Measurements from ENCODE around the gene PARD6A. TPM values are rescaled to one million over a fixed set of nuclear protein-coding genes. Genes with fewer than 3 reads are reported as not detected.

PARD6A gene
- polyA plus RNA-seq, 1 donor (not counting 4 experiments of a cell fraction or from before 2014, with no cell fraction given) = 0.20 TPM

GRCh38 chr16:67648764-67649407 lies 11.9 kb upstream of the PARD6A start:
- Histone ChIP-seq H3K27me3 (ENCODE audit: control insufficient read depth, extremely low read depth, insufficient read depth, low read length) (peaks cover 89% of the 10 kb centered on the region), H3K9me1 (ENCODE audit: control insufficient read depth, extremely low read depth, insufficient read depth, low read length) (no peaks in the 10 kb centered on the region), H3K79me2 (ENCODE audit: control insufficient read depth, insufficient read depth, low read length) (no peaks in the 10 kb centered on the region), H3K4me1 (ENCODE audit: control insufficient read depth, extremely low read depth, insufficient read depth, low read length) (no peaks in the 10 kb centered on the region), H3K4me2 (ENCODE audit: control insufficient read depth, extremely low read depth, insufficient read depth, low read depth, low read length) (no peak overlapping the region), H2AFZ (ENCODE audit: control insufficient read depth, low read length) (no peak overlapping the region), H3K9me3 (ENCODE audit: control insufficient read depth, low read depth, low read length) (no peaks in the 10 kb centered on the region), H3K4me3 (ENCODE audit: control insufficient read depth in 2 of 3, extremely low read depth in 1 of 3, insufficient read depth in 2 of 3, low read depth in 1 of 3, low read length in 3 of 3) (no peak overlapping the region), H4K20me1 (ENCODE audit: control insufficient read depth, extremely low read depth, insufficient read depth, low read length) (peaks cover 2% of the 10 kb centered on the region), H3K36me3 (ENCODE audit: control insufficient read depth in 2 of 2, extremely low read depth in 1 of 2, insufficient read depth in 2 of 2, low read length in 2 of 2) (no peaks in the 10 kb centered on the region), H3K9ac (ENCODE audit: control insufficient read depth, extremely low read depth, insufficient read depth, low read length) (no peak overlapping the region), H3K27ac (ENCODE audit: control insufficient read depth, insufficient read depth, low read length) (no peak overlapping the region)
- dilution Hi-C loops (cut with MboI; ENCODE audit: extremely low pct_ligation_motif_present, low sequenced_read_pairs) = no loop called here
- TF ChIP-seq EZH2 (IDR thresholded peaks at IDR 0.05; ENCODE audit: low read length) = peak; percentile 69
- TF ChIP-seq CTCF (optimal IDR thresholded peaks at IDR 0.05 in 1 of 3, IDR thresholded peaks at IDR 0.05 in 1 of 3, conservative IDR thresholded peaks at IDR 0.05 in 1 of 3; ENCODE audit: extremely low read depth in 1 of 3, insufficient read depth in 2 of 3, low read length in 3 of 3) = no peak
- FAIRE-seq = no peak
- no peak for DNase-seq (ENCODE audit: low read depth, low spot score)

GRCh38 chr16:67649494-67649931 lies 11.2 kb upstream of the PARD6A start:
- H3K4me2 ChIP-seq (ENCODE audit: control insufficient read depth, extremely low read depth, insufficient read depth, low read depth, low read length) = no peak overlapping the region
- FAIRE-seq = no peak

More at GRCh38 chr16:67649494-67649931, 11.2 kb upstream of the PARD6A start:
- H3K9me3 ChIP-seq (ENCODE audit: control insufficient read depth, low read depth, low read length) = no peaks in the 10 kb centered on the region
- TF ChIP-seq EZH2 (IDR thresholded peaks at IDR 0.05; ENCODE audit: low read length) (no peak), CTCF (optimal IDR thresholded peaks at IDR 0.05 in 1 of 3, IDR thresholded peaks at IDR 0.05 in 1 of 3, conservative IDR thresholded peaks at IDR 0.05 in 1 of 3; ENCODE audit: extremely low read depth in 1 of 3, insufficient read depth in 2 of 3, low read length in 3 of 3) (no peak)
- peaks cover 2% of the 10 kb centered on the region for H4K20me1 ChIP-seq (ENCODE audit: control insufficient read depth, extremely low read depth, insufficient read depth, low read length)
- DNase-seq (ENCODE audit: low read depth, low spot score) = no peak
- H3K4me3 ChIP-seq (ENCODE audit: control insufficient read depth in 2 of 3, extremely low read depth in 1 of 3, insufficient read depth in 2 of 3, low read depth in 1 of 3, low read length in 3 of 3) = no peak overlapping the region
- H3K27ac ChIP-seq (ENCODE audit: control insufficient read depth, insufficient read depth, low read length) = no peak overlapping the region
- H2AFZ ChIP-seq (ENCODE audit: control insufficient read depth, low read length) = no peak overlapping the region
- H3K27me3 ChIP-seq (ENCODE audit: control insufficient read depth, extremely low read depth, insufficient read depth, low read length) = peaks cover 93% of the 10 kb centered on the region
- dilution Hi-C loops (cut with MboI; ENCODE audit: extremely low pct_ligation_motif_present, low sequenced_read_pairs) = no loop called here
- no peaks in the 10 kb centered on the region for H3K79me2 ChIP-seq (ENCODE audit: control insufficient read depth, insufficient read depth, low read length)
- no peaks in the 10 kb centered on the region for H3K4me1 ChIP-seq (ENCODE audit: control insufficient read depth, extremely low read depth, insufficient read depth, low read length)
- no peaks in the 10 kb centered on the region for H3K9me1 ChIP-seq (ENCODE audit: control insufficient read depth, extremely low read depth, insufficient read depth, low read length)
- H3K9ac ChIP-seq (ENCODE audit: control insufficient read depth, extremely low read depth, insufficient read depth, low read length) = no peak overlapping the region
- H3K36me3 ChIP-seq (ENCODE audit: control insufficient read depth in 2 of 2, extremely low read depth in 1 of 2, insufficient read depth in 2 of 2, low read length in 2 of 2) = no peaks in the 10 kb centered on the region

All from keratinocyte (primary cell).